Mucosa of descending colon (tissue), 3 donors: ENCODE results near the gene PRKAG1. TPM values are rescaled to one million over a fixed set of nuclear protein-coding genes. Genes with fewer than 3 reads are reported as not detected.

Experiments
- ATAC-seq: fragments of 200-7000 bp; cut with Tn5 transposase; one replicate; pipeline ENCODE4 v1.9.1; 2020; ENCODE audit warnings: mild to moderate bottlenecking, moderate library complexity
- DNase-seq, 3 donors: peaks; one replicate each; pipeline ENCODE4 v3.0.0-alpha.2; 2020
- H3K36me3 ChIP-seq: fragments of 200-600 bp; one replicate; pipeline ENCODE4 v1.8.0; 2021; ENCODE audit warnings: low read depth, mild to moderate bottlenecking
- H3K4me1 ChIP-seq: fragments of 200-600 bp; one replicate; pipeline ENCODE4 v1.8.0; 2021; ENCODE audit warnings: low read depth, mild to moderate bottlenecking
- H3K4me3 ChIP-seq: fragments of 200-600 bp; one replicate; pipeline ENCODE4 v1.8.0; 2021; ENCODE audit warnings: mild to moderate bottlenecking
- H3K9me3 ChIP-seq: fragments of 200-600 bp; one replicate; pipeline ENCODE4 v1.8.0; 2021; ENCODE audit warnings: mild to moderate bottlenecking
- CTCF ChIP-seq: fragments of 200-600 bp; IDR thresholded peaks from one replicate; pipeline ENCODE4 v1.8.0; 2022; ENCODE audit warnings: antibody characterized with exemption, mild to moderate bottlenecking
- intact Hi-C, 2 donors: fragments of 100-400 bp; cut with DNase I in 1 of 2; cut with micrococcal nuclease in 1 of 2; formaldehyde crosslinking; loops; one replicate each; pipeline versions ENCODE4 v1.11.0 to v1.11.1; 2022; cut with DNase I, micrococcal nuclease
- total RNA-seq, 3 donors: library from RNA; stranded (reverse); fragmentation: NEBNext Ultra II Directional in 2 of 3; extraction: Animal tissue kit (Norgen Biotek cat#: 25700) in 2 of 3; gene quantifications; one replicate each; pipeline versions ENCODE4 v1.2.1 to v1.2.4, GENCODE V29; 2021 to 2023
- donor health status: DM: no; HTN: no; CAD: no; lungs with moderate emphysema.
- donor health status: DM: no; HTN: no; CAD: no.
- donor health status: DM: no; HTN: yes; CAD: no.

The PRKAG1 gene
- total RNA-seq, 3 donors from 2014 or later = 51.5 to 60.1 (median 52.2) TPM

- intact Hi-C loops = no loop called here
- ATAC-seq = no peak
- no peaks in the 10 kb centered on the region for H3K4me1 ChIP-seq
- H3K36me3 ChIP-seq = peaks cover 34% of the 10 kb centered on the region
- no peaks in the 10 kb centered on the region for H3K9me3 ChIP-seq
- peak in 2 of 3 donors; percentile 22 to 54 for DNase-seq
- H3K4me3 ChIP-seq = no peak overlapping the region
- no peak for TF ChIP-seq CTCF
These were observed 22.7 kb upstream of the PRKAG1 start for GRCh38 chr12:49041036-49041880.

- ATAC-seq (no peak), DNase-seq (peak in 2 of 3 donors; percentile 20 to 43)
- Histone ChIP-seq H3K4me3 (no peak overlapping the region), H3K9me3 (no peaks in the 10 kb centered on the region), H3K36me3 (peaks cover 32% of the 10 kb centered on the region), H3K4me1 (no peaks in the 10 kb centered on the region)
- TF ChIP-seq CTCF = no peak
- intact Hi-C loops = no loop called here
These were observed 21.8 kb upstream of the PRKAG1 start for GRCh38 chr12:49040364-49040855.

- no peak for TF ChIP-seq CTCF
- peaks cover 30% of the 10 kb centered on the region for H3K36me3 ChIP-seq
- H3K4me1 ChIP-seq = no peaks in the 10 kb centered on the region
- H3K4me3 ChIP-seq = no peak overlapping the region
- no peaks in the 10 kb centered on the region for H3K9me3 ChIP-seq
- intact Hi-C loops = no loop called here
- DNase-seq (peak in 2 of 3 donors; percentile 25 to 42), ATAC-seq (no peak)
These were observed 21.1 kb upstream of the PRKAG1 start for GRCh38 chr12:49039421-49040363.

- DNase-seq (peak in 2 of 3 donors; percentile 13 to 35), ATAC-seq (no peak)
- Histone ChIP-seq H3K4me1 (no peaks in the 10 kb centered on the region), H3K9me3 (no peaks in the 10 kb centered on the region), H3K36me3 (peaks cover 34% of the 10 kb centered on the region), H3K4me3 (no peak overlapping the region)
- intact Hi-C loops = no loop called here
- no peak for TF ChIP-seq CTCF
These were observed 19.8 kb upstream of the PRKAG1 start for GRCh38 chr12:49038291-49038955.

- peak in 1 of 3 donors; percentile 13 for DNase-seq
These were observed 19.3 kb upstream of the PRKAG1 start for GRCh38 chr12:49037947-49038237.

More at GRCh38 chr12:49037947-49038237, 19.3 kb upstream of the PRKAG1 start:
- intact Hi-C loops = no loop called here
- Histone ChIP-seq H3K4me1 (no peaks in the 10 kb centered on the region), H3K36me3 (peaks cover 32% of the 10 kb centered on the region), H3K4me3 (no peak overlapping the region), H3K9me3 (no peaks in the 10 kb centered on the region)
- ATAC-seq = no peak
- TF ChIP-seq CTCF = no peak
